RWPE1 (cell line): ENCODE results near the gene SVOPL.
A peak's percentile ranks its signal among the peaks of the same experiment; 100 is the strongest.

Experiments used
- CTCF ChIA-PET: fragments of 350-600 bp; sonication (Branson Sonifier 250); formaldehyde crosslinking; extraction: SDS; loops from one replicate; lab custom pipeline; 2021; lab: Yijun Ruan, JAX
- POLR2A ChIA-PET: fragments of 400-600 bp; formaldehyde crosslinking; extraction: SDS; loops from one replicate; lab custom pipeline; 2020; ENCODE audit warnings: antibody characterized with exemption; ENCODE audit not compliant: low non-redundant PET; lab: Yijun Ruan, JAX
- DNase-seq: peaks from one replicate; pipeline ENCODE4 v3.0.0; 2012; ENCODE audit warnings: low spot score
- H3K27ac ChIP-seq: fragments of 450-650 bp; 2 replicates; pipeline ENCODE4 v1.5.1; 2017
- CTCF ChIP-seq: fragments of 450-650 bp; conservative IDR thresholded peaks from 2 replicates; pipeline ENCODE4 v1.5.1; 2017; ENCODE audit warnings: low read depth, mild to moderate bottlenecking

The SVOPL gene

DNA sequence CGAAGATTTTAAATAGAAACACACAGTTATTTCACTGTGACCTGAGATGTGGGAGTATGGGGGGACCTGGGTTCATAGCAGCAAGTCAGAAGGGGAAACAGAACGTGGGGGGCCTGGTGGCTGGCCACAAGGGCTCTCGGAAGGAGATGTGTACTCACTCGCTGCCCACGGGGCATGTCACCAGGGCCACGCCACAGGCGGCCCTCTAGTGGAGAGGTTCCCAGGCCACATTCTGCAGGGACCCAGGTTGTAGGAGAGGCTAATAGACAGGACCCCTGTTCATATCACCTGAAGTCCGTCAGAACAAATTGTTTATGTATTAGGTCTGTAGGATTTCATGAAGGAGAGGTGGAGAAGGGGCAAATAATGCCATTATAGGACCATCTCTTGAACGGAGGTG lies 25.1 kb upstream of the SVOPL start:
- POLR2A ChIA-PET: interaction anchor here (0.6 kb wide), 1 partner anchor 30 kb away, joined by 3 read pairs; no protein-coding TSS in a partner anchor
- no peak for DNase-seq
- TF ChIP-seq CTCF: no peak
- CTCF ChIA-PET: interaction anchor here (0.6 kb wide), 1 partner anchor 20 kb away, joined by 3 read pairs; no protein-coding TSS in a partner anchor
- H3K27ac ChIP-seq: no peak overlapping the region

DNA sequence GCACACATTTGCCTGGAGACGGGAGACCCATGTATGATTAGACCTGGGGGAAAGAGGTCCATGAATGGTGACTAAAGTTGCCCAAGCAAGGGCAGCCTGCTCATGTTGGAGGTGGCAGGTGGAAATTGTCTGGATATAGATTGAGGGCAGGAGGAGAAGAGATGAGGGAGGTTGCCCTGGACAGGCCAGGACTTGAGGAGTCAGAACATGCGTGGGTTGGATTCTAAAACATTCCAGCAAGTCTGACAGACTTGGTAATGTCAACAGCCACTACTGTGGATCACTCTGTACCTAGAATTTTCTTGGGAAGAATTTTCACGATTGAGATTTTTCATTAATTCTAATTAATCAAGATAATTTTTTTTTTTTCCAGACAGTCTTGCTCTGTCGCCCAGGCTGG lies 19.1 kb upstream of the SVOPL start:
- TF ChIP-seq CTCF: no peak
- CTCF ChIA-PET: no interaction called here
- POLR2A ChIA-PET: no interaction called here
- DNase-seq: peak; percentile 43
- H3K27ac ChIP-seq: no peak overlapping the region

DNA sequence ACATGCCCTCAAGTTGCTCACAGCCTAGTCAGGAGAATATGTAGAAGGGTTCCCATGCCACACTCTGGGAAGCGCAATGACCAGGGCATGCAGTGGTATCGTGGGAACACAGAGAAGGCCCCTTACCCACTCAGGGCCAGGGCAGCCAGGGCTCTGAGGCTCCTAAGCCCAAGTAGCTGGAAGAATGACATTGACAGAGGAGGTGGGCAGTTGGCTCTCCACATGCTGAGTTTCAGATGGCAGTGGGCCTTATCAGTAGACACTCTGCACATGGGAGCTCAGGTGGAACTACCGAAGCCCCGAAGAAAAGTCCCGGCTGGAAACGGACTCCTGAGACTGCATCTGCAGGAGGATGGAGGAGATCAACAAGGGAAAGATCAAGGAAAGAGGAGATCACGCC lies 15.7 kb upstream of the SVOPL start:
- no peak for DNase-seq
- TF ChIP-seq CTCF: no peak
- no peak overlapping the region for H3K27ac ChIP-seq
- ChIA-PET CTCF (no interaction called here), POLR2A (no interaction called here)

GRCh38 chr7:138713191-138713590 lies 12.0 kb upstream of the SVOPL start:
- CTCF ChIA-PET: no interaction called here
- POLR2A ChIA-PET: no interaction called here
- no peak for DNase-seq
- no peak for TF ChIP-seq CTCF
- H3K27ac ChIP-seq: no peak overlapping the region

- CTCF ChIA-PET: no interaction called here
- DNase-seq: no peak
- POLR2A ChIA-PET: no interaction called here
- TF ChIP-seq CTCF: no peak
- no peak overlapping the region for H3K27ac ChIP-seq
Observed at GRCh38 chr7:138712652-138713051, 11.5 kb upstream of the SVOPL start.

GRCh38 chr7:138710536-138711385 lies 9.6 kb upstream of the SVOPL start:
- POLR2A ChIA-PET: no interaction called here
- no peak overlapping the region for H3K27ac ChIP-seq
- DNase-seq: no peak
- no peak for TF ChIP-seq CTCF
- CTCF ChIA-PET: no interaction called here
